ENCODE data around the gene AATF. TPM values are rescaled to one million over a fixed set of nuclear protein-coding genes. Genes with fewer than 3 reads are reported as not detected.
A peak's percentile ranks its signal among the peaks of the same experiment; 100 is the strongest.

The AATF gene
- total RNA-seq, 1 donor from 2014 or later: 25.0 TPM

DNA sequence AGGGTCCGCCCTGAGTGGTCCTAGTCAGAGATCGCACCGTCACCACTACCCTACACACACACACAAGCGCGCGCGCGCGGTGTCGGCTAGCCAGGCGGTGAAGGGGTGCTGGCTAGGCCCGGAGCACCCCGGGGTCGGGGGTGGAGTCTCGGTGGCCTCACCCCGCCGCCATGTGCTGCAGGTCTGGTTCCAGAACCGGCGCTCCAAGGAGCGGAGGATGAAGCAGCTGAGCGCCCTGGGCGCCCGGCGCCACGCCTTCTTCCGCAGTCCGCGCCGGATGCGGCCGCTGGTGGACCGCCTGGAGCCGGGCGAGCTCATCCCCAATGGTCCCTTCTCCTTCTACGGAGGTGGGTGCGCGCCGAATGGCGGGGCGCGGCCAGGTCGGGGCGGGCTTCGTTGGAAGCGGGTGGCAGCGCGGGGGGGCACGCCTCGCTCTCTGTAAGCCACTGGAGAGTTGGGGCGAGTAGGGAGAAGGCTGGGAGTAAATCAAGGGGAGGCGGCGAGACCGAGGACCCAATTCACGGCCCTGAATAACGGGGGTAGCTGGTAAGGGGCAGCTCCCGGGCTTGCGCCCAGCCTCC, 6.6 kb upstream of the AATF start:
- peak overlapping the region; percentile 15 for H3K4me3 Mint-ChIP-seq (ENCODE audit: unreplicated experiment)
- no peaks in the 10 kb centered on the region for H3K9me3 Mint-ChIP-seq (ENCODE audit: unreplicated experiment)
- peaks cover 39% of the 10 kb centered on the region for H3K27me3 Mint-ChIP-seq (ENCODE audit: unreplicated experiment)
- no peak for DNase-seq (ENCODE audit: low spot score)
- H3K27ac Mint-ChIP-seq (ENCODE audit: unreplicated experiment): no peak overlapping the region
- TF ChIP-seq, protein P1, sequence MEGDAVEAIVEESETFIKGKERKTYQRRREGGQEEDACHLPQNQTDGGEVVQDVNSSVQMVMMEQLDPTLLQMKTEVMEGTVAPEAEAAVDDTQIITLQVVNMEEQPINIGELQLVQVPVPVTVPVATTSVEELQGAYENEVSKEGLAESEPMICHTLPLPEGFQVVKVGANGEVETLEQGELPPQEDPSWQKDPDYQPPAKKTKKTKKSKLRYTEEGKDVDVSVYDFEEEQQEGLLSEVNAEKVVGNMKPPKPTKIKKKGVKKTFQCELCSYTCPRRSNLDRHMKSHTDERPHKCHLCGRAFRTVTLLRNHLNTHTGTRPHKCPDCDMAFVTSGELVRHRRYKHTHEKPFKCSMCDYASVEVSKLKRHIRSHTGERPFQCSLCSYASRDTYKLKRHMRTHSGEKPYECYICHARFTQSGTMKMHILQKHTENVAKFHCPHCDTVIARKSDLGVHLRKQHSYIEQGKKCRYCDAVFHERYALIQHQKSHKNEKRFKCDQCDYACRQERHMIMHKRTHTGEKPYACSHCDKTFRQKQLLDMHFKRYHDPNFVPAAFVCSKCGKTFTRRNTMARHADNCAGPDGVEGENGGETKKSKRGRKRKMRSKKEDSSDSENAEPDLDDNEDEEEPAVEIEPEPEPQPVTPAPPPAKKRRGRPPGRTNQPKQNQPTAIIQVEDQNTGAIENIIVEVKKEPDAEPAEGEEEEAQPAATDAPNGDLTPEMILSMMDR (IDR thresholded peaks at IDR 0.05; ENCODE audit: unreplicated experiment): no peak
- H3K4me1 Mint-ChIP-seq (ENCODE audit: unreplicated experiment): peaks cover 24% of the 10 kb centered on the region
- peaks cover 4% of the 10 kb centered on the region for H3K36me3 Mint-ChIP-seq (ENCODE audit: low read depth, unreplicated experiment)

DNA sequence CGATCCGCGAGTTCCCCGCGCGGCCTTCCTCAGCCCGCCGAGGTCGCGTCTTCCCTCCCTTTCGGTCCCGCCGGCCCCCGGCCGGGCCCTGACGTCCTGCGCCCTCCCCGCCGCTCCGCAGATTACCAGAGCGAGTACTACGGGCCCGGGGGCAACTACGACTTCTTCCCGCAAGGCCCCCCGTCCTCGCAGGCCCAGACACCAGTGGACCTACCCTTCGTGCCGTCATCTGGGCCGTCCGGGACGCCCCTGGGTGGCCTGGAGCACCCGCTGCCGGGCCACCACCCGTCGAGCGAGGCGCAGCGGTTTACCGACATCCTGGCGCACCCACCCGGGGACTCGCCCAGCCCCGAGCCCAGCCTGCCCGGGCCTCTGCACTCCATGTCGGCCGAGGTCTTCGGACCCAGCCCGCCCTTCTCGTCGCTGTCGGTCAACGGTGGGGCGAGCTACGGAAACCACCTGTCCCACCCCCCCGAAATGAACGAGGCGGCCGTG, 6.1 kb upstream of the AATF start:
- H3K27me3 Mint-ChIP-seq (ENCODE audit: unreplicated experiment): peaks cover 39% of the 10 kb centered on the region
- DNase-seq (ENCODE audit: low spot score): no peak
- TF ChIP-seq, protein P1 (IDR thresholded peaks at IDR 0.05; ENCODE audit: unreplicated experiment): no peak
- H3K4me3 Mint-ChIP-seq (ENCODE audit: unreplicated experiment): no peak overlapping the region
- peaks cover 4% of the 10 kb centered on the region for H3K36me3 Mint-ChIP-seq (ENCODE audit: low read depth, unreplicated experiment)
- no peak overlapping the region for H3K27ac Mint-ChIP-seq (ENCODE audit: unreplicated experiment)
- peaks cover 22% of the 10 kb centered on the region for H3K4me1 Mint-ChIP-seq (ENCODE audit: unreplicated experiment)
- H3K9me3 Mint-ChIP-seq (ENCODE audit: unreplicated experiment): no peaks in the 10 kb centered on the region

DNA sequence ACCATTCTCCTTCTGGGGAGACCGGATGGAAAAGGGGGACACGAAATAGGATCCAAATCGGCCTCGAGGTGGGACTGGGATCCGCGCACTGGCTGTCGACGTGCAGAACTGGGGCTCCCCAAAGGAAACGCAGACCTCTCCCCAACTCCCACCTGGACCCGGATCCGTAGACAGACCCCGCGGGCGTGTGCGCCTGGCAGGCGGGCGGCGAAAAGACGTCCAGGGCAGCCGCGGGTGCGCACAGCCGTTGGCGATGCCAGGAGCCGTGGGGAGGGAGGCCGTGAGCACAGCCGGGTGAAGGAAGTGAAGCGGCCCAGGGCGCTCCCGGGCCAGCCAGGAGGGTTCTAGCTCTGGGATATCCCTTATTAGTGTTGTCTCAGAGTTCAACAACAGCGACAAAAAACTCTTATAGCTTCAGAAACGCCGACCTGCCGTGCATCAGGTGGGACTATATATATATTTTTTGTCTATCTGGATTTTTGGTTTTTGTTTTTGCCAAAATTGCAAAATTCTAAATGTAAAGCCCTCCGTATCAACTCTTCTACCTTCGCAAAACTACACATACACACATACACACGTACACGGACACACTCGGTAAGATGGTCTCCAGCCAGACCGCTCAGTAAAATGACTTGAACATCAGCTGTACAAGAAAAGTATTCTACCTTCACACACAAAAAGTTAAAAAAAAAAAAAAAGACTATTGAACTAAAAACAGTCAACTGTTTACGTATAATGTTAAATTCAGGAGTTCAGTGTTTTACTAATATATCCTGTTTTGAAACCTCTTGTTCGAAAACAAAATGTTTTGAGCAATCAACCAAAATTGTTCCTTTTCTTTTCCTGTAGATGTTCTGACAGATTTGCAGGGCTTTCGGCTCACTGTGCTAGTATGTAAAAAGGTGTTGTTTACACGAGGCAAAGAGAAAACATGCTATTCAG, 5.2 kb upstream of the AATF start:
- Mint-ChIP-seq H3K4me1 (ENCODE audit: unreplicated experiment) (peaks cover 24% of the 10 kb centered on the region), H3K4me3 (ENCODE audit: unreplicated experiment) (peak overlapping the region; percentile 39), H3K27ac (ENCODE audit: unreplicated experiment) (no peak overlapping the region), H3K9me3 (ENCODE audit: unreplicated experiment) (no peaks in the 10 kb centered on the region), H3K36me3 (ENCODE audit: low read depth, unreplicated experiment) (peaks cover 10% of the 10 kb centered on the region), H3K27me3 (ENCODE audit: unreplicated experiment) (peaks cover 37% of the 10 kb centered on the region)
- DNase-seq (ENCODE audit: low spot score): no peak
- TF ChIP-seq, protein P1 (IDR thresholded peaks at IDR 0.05; ENCODE audit: unreplicated experiment): no peak

DNA sequence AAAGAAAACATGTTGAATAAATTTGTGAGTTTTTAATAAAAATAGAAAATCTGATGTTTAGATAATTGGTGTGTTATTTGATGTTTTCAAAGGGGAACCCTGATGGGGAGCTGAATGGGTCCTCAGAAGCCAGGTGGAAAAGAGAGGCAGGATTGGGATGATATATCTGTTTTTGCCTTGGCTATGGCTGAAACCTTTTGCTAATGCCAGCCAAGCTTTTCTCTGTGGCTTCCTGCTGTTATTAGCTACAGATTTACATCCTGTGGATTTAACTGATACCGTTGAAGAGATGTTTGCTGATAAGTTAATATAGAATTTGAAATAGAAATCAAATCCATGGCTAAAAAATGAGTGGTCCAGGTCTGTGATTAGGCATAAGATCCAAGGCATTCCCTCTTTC, 4.2 kb upstream of the AATF start:
- TF ChIP-seq, protein P1 (IDR thresholded peaks at IDR 0.05; ENCODE audit: unreplicated experiment): no peak
- Mint-ChIP-seq H3K9me3 (ENCODE audit: unreplicated experiment) (no peaks in the 10 kb centered on the region), H3K4me1 (ENCODE audit: unreplicated experiment) (peaks cover 22% of the 10 kb centered on the region), H3K27ac (ENCODE audit: unreplicated experiment) (no peak overlapping the region), H3K36me3 (ENCODE audit: low read depth, unreplicated experiment) (peaks cover 8% of the 10 kb centered on the region), H3K4me3 (ENCODE audit: unreplicated experiment) (no peak overlapping the region), H3K27me3 (ENCODE audit: unreplicated experiment) (peaks cover 30% of the 10 kb centered on the region)
- DNase-seq (ENCODE audit: low spot score): no peak

DNA sequence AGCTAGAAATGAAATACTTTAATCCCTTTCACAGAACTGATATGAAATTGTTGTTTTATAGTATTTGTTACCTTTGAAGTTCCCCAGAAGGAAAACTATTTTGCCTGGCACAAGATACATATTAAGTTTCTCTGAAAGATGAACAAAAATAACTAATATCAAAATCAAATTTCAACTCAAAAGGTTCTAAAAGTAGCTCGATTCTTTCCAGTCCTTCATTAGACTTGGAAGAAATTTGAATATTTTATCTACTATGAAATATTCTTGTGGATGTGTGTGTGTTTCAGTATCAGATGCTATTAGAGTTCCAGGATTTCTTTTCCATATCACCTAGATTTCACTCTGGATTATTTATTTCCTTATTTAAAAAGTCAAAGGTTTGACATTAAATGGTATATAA, 3.6 kb upstream of the AATF start:
- no peak overlapping the region for H3K27ac Mint-ChIP-seq (ENCODE audit: unreplicated experiment)
- DNase-seq (ENCODE audit: low spot score): no peak
- H3K36me3 Mint-ChIP-seq (ENCODE audit: low read depth, unreplicated experiment): peaks cover 8% of the 10 kb centered on the region
- TF ChIP-seq, protein P1 (IDR thresholded peaks at IDR 0.05; ENCODE audit: unreplicated experiment): no peak
- H3K4me3 Mint-ChIP-seq (ENCODE audit: unreplicated experiment): no peak overlapping the region
- peaks cover 30% of the 10 kb centered on the region for H3K27me3 Mint-ChIP-seq (ENCODE audit: unreplicated experiment)
- peaks cover 28% of the 10 kb centered on the region for H3K4me1 Mint-ChIP-seq (ENCODE audit: unreplicated experiment)
- no peaks in the 10 kb centered on the region for H3K9me3 Mint-ChIP-seq (ENCODE audit: unreplicated experiment)
